Activated T-cell treated with anti-CD3 and anti-CD28 coated beads, Interleukin-2, amount 50 U/mL, for 4 hours (primary cell): Measurements from ENCODE around the gene ASB2. TPM values are rescaled to one million over a fixed set of nuclear protein-coding genes. Genes with fewer than 3 reads are reported as not detected.

Experiments used
- ATAC-seq, 2 donors: fragments of 200-7000 bp; cut with Tn5 transposase; one replicate each; pipeline ENCODE4 v1.10.0; 2021
- DNase-seq: peaks from one replicate; pipeline ENCODE4 v3.0.0-alpha.2; 2020
- H3K27me3 Mint-ChIP-seq: one replicate; pipeline ENCODE4 v1.8.0; 2021; ENCODE audit warnings: low read depth, mixed read lengths
- H3K36me3 Mint-ChIP-seq: one replicate; pipeline ENCODE4 v1.8.0; 2022; ENCODE audit warnings: mixed read lengths; ENCODE audit not compliant: insufficient read depth
- H3K4me1 Mint-ChIP-seq: one replicate; pipeline ENCODE4 v1.8.0; 2021; ENCODE audit warnings: low read depth, mixed read lengths
- H3K4me3 Mint-ChIP-seq: one replicate; pipeline ENCODE4 v1.8.0; 2021; ENCODE audit warnings: mild to moderate bottlenecking, moderate library complexity, mixed read lengths
- H3K9me3 Mint-ChIP-seq: one replicate; pipeline ENCODE4 v1.8.0; 2021; ENCODE audit warnings: mixed read lengths
- total RNA-seq, 3 donors: library from RNA; stranded (reverse); gene quantifications; one replicate each; pipeline ENCODE4 v1.2.1, GENCODE V29; 2021

The ASB2 gene
- total RNA-seq, 3 donors from 2014 or later = 8.2 to 9.9 (median 9.8) TPM

DNA sequence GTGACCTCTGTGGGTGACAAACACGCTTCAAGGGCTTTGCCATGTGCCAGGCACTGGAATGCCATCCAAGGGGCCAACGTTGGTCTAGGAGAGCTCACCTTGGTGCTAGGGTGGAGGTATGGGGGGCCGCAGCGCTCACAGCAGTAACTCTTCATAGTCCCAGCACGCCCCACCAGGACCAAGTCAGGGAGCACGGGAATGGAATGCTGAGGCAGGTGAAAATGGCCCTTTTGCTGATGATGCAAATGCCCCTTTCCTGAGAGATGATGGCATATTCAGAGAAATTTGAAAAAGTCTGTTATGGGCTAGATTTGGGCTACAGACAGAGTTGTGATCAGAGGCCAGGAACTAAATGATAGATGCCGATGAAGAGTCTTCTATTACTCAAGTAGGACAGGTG is 59.2 kb downstream of the ASB2 start:
- DNase-seq = no peak
- no peak for ATAC-seq
- H3K4me1 Mint-ChIP-seq = no peaks in the 10 kb centered on the region
- H3K4me3 Mint-ChIP-seq = no peak overlapping the region
- peaks cover 8% of the 10 kb centered on the region for H3K27me3 Mint-ChIP-seq
- no peaks in the 10 kb centered on the region for H3K36me3 Mint-ChIP-seq
- H3K9me3 Mint-ChIP-seq = peaks cover 13% of the 10 kb centered on the region

DNA sequence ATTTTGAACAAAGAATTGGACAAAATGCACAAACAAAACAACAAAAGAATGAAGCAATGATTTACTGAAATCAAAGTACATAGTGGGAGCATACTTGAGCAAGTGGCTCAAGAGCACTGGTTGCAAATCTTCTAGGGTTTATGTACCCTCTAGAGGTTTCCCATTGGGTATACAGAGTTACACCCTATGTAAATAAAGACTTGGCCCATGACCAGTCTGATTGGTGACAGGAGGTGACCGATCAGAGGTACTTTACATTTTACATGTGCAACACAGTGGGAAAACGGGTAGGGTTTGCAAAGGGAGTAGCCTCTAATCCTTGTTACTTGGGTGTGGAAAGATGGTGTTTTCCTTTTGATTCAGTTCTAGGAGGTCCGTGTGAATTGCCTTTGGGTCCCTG is 59.9 kb downstream of the ASB2 start:
- H3K4me1 Mint-ChIP-seq = no peaks in the 10 kb centered on the region
- no peak for DNase-seq
- peaks cover 13% of the 10 kb centered on the region for H3K9me3 Mint-ChIP-seq
- H3K36me3 Mint-ChIP-seq = no peaks in the 10 kb centered on the region
- ATAC-seq = no peak
- H3K4me3 Mint-ChIP-seq = no peak overlapping the region
- peaks cover 8% of the 10 kb centered on the region for H3K27me3 Mint-ChIP-seq

DNA sequence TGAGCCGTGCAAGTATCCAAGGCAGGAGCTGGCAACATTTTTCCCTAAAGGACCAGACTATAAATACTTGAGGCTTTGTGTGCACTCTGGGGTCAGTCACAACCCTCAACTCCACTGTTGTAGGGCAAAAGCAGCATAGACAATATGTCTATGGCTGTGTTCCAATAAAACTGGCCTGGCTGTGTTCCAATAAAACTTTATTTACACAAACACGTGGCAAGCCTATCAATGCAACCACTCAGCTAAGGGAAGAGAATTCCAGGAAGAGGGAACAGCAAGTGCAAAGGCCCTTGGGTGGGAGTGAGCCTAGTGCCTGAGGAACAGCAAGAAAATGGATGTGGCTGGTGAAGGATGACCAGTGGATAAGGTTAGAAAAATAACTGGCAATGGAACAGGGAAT is 60.6 kb downstream of the ASB2 start:
- DNase-seq = no peak
- H3K9me3 Mint-ChIP-seq = peaks cover 13% of the 10 kb centered on the region
- no peaks in the 10 kb centered on the region for H3K4me1 Mint-ChIP-seq
- no peak overlapping the region for H3K4me3 Mint-ChIP-seq
- no peak for ATAC-seq
- H3K36me3 Mint-ChIP-seq = no peaks in the 10 kb centered on the region
- peaks cover 8% of the 10 kb centered on the region for H3K27me3 Mint-ChIP-seq

DNA sequence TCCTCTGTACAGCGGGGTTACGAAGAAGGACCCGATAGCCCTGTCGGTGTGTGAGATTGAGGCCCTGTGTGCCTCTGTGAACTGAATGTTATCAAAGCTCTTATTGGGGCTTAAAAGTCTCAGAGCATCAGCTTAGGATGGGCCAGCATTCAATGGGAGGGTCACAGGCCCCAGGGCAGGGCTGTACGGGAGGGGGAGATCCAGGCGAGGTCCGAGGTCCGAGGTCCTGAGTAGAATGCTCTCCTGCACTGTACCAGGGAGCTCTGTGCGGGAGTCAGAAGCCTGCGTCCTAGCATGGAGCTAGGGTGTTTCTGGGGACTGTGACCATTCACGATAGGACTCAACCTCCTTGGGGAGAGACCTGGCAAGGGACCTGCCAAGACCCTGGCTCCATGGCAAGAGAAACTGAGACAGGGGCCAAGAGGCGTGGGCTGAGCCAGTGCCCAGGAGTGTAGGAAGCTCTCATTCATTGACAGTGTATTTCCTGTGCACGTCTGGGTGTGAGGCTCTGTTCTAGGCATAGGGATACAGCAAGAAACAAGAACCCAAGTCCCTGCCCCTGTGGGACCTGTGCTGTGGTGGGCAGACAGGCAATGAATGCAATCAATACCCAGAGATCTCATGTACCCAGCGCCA is 61.2 kb downstream of the ASB2 start:
- Mint-ChIP-seq H3K4me3 (no peak overlapping the region), H3K36me3 (no peaks in the 10 kb centered on the region), H3K4me1 (no peaks in the 10 kb centered on the region), H3K27me3 (peaks cover 8% of the 10 kb centered on the region), H3K9me3 (peaks cover 13% of the 10 kb centered on the region)
- DNase-seq = no peak
- no peak for ATAC-seq

DNA sequence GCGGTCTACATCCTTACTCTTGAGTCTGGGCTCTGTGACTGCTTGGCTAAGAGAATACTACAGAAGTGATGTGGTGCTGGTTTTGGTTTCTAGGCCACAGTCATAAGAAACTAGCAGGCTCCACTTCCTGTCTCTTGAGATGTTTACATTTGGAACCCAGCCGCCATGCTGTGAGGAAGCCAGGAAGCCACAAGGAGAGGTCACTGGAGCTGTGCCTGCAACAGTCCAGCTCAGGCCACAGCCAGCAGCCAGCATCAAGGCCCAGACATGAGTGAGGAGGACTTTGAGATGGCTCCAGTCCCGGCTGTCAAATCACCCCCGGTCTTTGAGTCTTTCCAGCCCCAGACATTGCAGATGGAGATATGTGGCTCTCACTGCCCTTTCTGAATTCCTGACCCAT is 62.1 kb downstream of the ASB2 start:
- no peak for DNase-seq

DNA sequence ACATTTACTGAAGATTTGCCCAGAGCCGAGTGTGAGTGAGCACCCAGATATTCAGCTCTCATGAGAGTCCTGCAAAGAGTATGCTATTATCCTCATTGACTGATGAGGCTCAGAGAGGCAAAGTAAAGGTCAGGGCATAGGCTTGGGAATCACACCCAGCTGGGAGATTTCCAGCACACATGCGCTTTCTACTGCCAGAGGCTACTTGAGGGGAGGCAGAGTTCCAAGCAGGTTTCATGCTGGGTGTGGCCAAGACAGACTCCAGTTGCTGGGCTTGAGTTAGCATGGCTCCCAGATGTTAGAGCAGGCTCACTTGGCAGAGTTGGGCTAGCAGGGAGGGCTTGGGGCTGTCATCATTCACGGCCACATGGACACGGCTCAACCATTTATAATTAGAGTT is 63.6 kb downstream of the ASB2 start:
- peaks cover 9% of the 10 kb centered on the region for H3K9me3 Mint-ChIP-seq
- H3K27me3 Mint-ChIP-seq = peaks cover 10% of the 10 kb centered on the region
- H3K36me3 Mint-ChIP-seq = no peaks in the 10 kb centered on the region
- no peak for DNase-seq
- H3K4me1 Mint-ChIP-seq = no peaks in the 10 kb centered on the region
- H3K4me3 Mint-ChIP-seq = no peak overlapping the region
- ATAC-seq = no peak

More for the DNA sequence above, 62.1 kb downstream of the ASB2 start:
- H3K4me1 Mint-ChIP-seq = no peaks in the 10 kb centered on the region
- peak; percentile 43 to 59 for ATAC-seq
- H3K4me3 Mint-ChIP-seq = no peak overlapping the region
- H3K9me3 Mint-ChIP-seq = peaks cover 9% of the 10 kb centered on the region
- H3K27me3 Mint-ChIP-seq = peaks cover 8% of the 10 kb centered on the region
- no peaks in the 10 kb centered on the region for H3K36me3 Mint-ChIP-seq

DNA sequence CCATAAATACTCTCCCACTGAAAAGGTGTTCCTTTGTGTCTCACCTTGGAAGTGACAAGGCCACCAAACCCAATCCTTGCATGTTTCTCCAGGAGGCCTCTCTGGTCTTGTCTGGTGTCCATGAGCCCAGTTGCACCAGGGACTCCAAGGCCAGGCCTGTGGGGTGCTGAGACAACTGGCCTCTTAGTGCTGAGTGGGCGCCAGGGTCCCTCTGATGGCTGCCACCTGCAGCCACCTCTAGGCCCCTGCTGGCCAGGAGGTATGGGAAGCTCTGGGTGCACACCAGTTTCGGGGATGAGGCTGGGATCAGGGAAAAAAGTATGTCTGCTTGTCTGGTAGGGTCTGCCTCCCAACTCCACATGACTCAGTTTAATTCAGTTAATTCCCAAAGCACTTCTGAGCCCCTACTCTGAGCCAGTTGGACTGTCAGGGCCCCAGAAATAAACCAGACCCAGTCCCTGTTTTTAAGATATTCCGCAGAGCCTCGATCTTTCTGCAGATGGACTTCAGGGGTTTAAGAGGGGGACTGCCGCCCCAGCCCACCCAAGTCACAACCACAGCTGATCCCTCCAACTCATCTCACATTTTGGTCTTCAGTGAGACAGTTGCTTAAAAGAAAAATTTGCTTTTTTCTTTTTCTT is 64.3 kb downstream of the ASB2 start:
- no peaks in the 10 kb centered on the region for H3K36me3 Mint-ChIP-seq
- ATAC-seq (no peak), DNase-seq (no peak)
- peaks cover 8% of the 10 kb centered on the region for H3K27me3 Mint-ChIP-seq
- H3K9me3 Mint-ChIP-seq = peaks cover 9% of the 10 kb centered on the region
- no peaks in the 10 kb centered on the region for H3K4me1 Mint-ChIP-seq
- no peak overlapping the region for H3K4me3 Mint-ChIP-seq

DNA sequence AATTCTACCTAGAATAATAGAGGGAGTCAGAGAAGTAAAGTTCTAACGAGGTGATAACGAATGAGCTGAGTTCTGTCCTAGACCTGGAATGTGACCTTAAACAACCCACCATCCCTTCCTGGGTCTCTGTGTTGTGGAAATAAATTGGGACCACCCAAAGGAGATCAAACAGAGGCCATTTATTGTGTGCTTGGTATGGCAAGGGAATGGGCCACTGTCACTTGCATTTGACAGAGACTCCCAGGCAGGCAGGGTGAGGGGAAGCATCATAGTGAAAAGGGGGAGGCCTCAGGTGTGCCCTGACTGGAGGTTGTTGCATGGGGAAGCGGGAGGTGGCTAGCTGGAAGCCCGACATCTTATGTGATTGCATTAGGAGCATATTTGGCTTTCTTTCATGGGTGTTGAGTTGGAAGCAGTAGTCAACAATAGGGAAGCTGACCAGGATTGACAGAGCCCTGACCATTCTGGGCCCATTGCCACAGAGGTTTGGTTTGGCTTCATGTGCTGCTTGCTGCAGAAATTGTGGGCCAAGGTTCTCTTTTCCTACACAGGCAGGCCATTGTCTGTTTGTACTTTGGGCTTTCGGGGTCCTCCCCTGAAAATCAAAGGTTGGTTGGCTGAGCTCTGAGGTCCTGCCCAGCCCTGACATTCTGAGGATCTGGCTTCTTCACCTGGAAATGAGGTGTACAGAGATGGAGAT is 66.8 kb downstream of the ASB2 start:
- Mint-ChIP-seq H3K27me3 (peaks cover 9% of the 10 kb centered on the region), H3K4me1 (no peaks in the 10 kb centered on the region)

DNA sequence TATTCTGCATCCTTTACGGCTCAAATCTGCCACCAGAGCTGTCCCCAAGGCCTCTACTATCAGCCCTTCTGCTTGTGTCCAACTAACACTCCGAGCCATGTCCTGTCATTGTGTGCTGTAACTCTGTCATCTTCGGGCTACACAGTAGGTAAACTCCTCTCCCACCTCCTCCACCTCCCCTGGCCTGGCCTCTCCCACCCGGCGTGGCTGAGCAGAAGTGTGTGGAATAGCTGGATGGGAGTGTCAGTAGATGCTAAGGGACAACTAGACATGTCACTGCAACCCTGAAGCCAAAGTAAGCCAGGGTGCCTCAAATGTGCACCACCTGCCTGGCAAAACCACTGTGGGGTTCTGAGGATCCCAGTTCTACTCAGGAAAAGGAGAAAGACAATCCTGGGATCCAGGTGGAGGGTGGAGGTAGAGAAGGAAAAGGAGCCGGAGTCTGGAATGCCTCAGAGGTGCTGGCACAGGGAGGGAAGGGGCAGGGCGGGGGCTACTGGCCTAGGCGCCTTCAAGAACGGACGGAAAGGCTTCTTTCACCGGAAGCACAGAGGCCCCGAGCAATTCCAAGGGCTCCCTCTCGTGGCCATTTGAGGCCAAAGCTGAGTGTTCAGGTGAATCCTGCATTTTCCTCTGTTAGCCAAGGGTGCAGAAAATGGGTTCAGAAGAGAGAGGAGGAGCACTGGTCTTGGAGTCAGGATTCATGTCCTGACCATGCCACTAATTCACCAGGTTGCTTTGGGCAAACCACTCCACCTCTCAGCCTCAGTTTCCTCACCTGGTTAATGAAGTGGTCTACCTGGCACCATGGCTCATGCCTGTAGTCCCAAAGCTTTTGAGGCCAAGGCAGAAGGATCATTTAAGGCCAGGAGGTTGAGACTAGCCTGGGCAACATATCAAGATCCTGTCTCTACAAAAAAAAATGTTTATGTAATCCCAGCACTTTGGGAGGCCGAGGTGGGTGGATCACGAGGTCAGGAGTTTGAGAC is 69.7 kb downstream of the ASB2 start:
- H3K36me3 Mint-ChIP-seq = no peaks in the 10 kb centered on the region
- peak; percentile 23 for DNase-seq
- no peaks in the 10 kb centered on the region for H3K9me3 Mint-ChIP-seq
- ATAC-seq = peak; percentile 41 to 71
- no peak overlapping the region for H3K4me3 Mint-ChIP-seq
- peaks cover 21% of the 10 kb centered on the region for H3K27me3 Mint-ChIP-seq
- H3K4me1 Mint-ChIP-seq = no peaks in the 10 kb centered on the region

More for the DNA sequence above, 66.8 kb downstream of the ASB2 start:
- H3K4me3 Mint-ChIP-seq = no peak overlapping the region
- peaks cover 9% of the 10 kb centered on the region for H3K9me3 Mint-ChIP-seq
- ATAC-seq (no peak), DNase-seq (no peak)
- H3K36me3 Mint-ChIP-seq = no peaks in the 10 kb centered on the region

DNA sequence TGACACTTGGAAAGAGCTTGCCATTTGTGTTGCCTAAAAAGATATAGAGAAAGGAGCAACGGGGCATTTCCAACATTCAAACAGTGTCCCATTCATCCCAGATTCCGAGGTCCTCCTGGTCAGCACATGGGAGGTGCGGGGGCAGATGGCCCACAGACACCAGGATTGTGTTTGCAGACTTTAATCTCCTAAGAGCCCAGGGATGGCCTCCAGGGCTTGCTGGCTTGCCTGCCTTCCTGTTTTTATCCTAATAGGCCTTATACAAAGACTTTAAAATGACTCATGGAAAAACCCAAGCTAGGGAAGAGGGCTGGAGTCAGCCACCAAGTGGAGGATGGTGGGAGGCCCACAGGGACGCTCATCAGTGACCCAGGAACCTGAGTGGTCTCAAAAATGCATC is 70.7 kb downstream of the ASB2 start:
- Mint-ChIP-seq H3K4me3 (no peak overlapping the region), H3K9me3 (no peaks in the 10 kb centered on the region), H3K4me1 (no peaks in the 10 kb centered on the region), H3K36me3 (no peaks in the 10 kb centered on the region), H3K27me3 (peaks cover 23% of the 10 kb centered on the region)
- ATAC-seq (no peak), DNase-seq (no peak)

DNA sequence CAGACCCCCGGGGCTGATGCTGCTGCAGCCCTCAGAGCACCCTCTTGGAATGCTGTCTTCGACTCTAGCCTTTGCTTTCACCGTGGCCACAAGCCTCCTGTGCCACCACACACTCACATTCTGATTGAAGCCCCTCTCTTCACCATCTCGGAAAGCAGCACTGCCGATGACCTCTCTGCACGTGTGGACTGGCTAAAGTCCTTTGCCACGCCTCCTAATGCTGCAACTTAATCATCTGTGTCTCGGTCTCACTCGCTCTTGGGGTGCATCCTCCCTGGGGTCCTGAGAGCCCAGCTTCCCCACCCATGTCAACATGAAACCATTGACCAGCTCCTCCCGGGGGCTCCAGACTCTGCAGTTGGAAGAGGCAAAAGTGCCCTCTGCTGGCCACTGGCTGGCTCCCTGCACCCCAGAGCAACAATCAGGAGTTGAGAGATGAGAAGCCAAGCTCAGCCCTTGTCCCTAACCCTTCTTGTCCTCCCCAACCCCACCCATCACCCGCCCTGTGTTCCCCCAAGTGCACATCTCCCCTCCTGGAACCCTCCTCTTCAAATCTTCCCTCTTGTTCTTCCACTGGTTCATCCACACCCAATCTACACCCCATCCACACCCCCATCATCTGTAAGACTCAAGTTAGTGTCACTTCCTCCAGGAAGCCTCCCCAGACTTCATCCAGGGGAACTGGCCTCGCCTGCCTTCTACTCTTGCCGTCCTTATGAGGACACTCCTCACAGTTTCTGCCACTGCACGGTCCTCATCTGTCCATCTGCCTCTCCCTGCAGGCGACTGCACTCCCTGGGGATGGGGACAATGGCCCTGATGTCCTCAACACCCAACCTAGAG is 72.8 kb downstream of the ASB2 start:
- peaks cover 22% of the 10 kb centered on the region for H3K27me3 Mint-ChIP-seq
- no peak overlapping the region for H3K4me3 Mint-ChIP-seq
- ATAC-seq (no peak), DNase-seq (no peak)
- H3K9me3 Mint-ChIP-seq = no peaks in the 10 kb centered on the region
- no peaks in the 10 kb centered on the region for H3K36me3 Mint-ChIP-seq
- no peaks in the 10 kb centered on the region for H3K4me1 Mint-ChIP-seq

DNA sequence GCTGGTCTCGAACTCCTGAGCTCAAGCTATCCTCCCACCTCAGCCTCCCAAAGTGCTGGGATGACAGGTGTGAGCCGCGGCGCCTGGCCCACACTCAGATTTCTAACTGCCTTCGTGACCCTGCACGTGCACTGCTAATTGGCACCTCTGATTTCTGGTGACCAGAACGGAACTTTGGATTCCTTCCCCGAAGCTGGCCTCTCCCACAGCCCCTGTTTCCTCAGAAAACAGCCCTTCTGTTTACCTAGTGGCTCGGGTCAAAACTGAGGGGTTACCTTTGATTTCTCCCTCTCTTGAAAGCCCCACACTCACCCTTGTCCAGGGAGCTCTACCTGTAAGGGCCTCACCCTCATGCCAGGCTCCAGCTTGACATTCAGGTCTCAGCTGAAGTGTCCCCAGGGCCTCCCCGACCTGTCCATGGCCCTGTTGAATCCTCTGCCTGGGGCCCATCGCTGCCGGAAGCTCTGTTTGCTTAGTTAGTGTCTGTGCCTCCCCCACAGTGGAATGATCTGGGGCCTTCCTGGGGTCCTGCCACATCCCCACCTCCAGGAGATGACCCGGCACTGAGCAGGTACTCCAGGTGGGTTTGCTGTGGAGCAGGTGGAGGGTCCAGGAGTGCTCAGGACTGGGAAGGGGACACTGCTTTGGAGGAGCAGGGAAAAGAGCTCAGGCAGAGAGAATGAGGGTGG is 73.6 kb downstream of the ASB2 start:
- DNase-seq = no peak
- Mint-ChIP-seq H3K4me1 (no peaks in the 10 kb centered on the region), H3K4me3 (no peak overlapping the region), H3K9me3 (no peaks in the 10 kb centered on the region), H3K36me3 (no peaks in the 10 kb centered on the region), H3K27me3 (peaks cover 21% of the 10 kb centered on the region)
- no peak for ATAC-seq

DNA sequence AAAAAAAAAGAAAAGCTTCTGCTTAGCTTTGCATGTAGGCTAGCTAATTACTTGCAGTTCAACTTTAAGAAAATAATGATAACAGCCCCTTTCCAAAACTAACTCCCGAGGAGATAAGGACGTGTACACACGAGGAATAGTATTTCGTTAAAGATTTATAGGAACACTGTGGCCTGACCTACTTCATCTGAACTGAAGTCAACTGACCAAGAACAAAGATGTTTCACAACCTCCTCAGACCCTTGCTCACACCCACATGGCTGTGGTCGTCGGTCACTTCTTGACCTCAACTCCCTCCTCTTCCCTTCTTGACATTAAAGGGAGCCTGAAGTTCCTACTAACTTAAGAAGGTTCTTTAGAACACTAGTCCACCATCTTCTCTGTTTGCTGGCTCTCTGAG is 74.6 kb downstream of the ASB2 start:
- Mint-ChIP-seq H3K9me3 (no peaks in the 10 kb centered on the region), H3K27me3 (peaks cover 23% of the 10 kb centered on the region), H3K4me1 (no peaks in the 10 kb centered on the region), H3K4me3 (no peak overlapping the region), H3K36me3 (no peaks in the 10 kb centered on the region)
- ATAC-seq (no peak), DNase-seq (no peak)
